Fibroblast of the aortic adventitia (primary cell): ENCODE data around the gene ATG2A. TPM values are rescaled to one million over a fixed set of nuclear protein-coding genes. Genes with fewer than 3 reads are reported as not detected.

Experiments
- DNase-seq: peaks from one replicate; pipeline ENCODE4 v3.0.0-alpha.2; 2010; ENCODE audit warnings: low read depth
- H3K4me3 ChIP-seq: 2 replicates; pipeline ENCODE4 v1.5.1; 2011; ENCODE audit warnings: low read depth, mild to moderate bottlenecking, control low read depth, low read length, moderate library complexity
- total RNA-seq: library from RNA; depleted of rRNA; stranded (reverse); fragments of >200 nt; gene quantifications from 2 replicates; pipeline ENCODE4 v1.2.3, GENCODE V29; 2012; ENCODE audit warnings: low replicate concordance
- TF ChIP-seq, protein P1 (sequence below): IDR thresholded peaks from 2 replicates; pipeline ENCODE4 v1.5.1; 2011; ENCODE audit warnings: mild to moderate bottlenecking, low read length, control low read depth, inconsistent platforms; ENCODE audit not compliant: insufficient read depth

Gene ATG2A
- total RNA-seq, 1 donor: 18.8 TPM

DNA sequence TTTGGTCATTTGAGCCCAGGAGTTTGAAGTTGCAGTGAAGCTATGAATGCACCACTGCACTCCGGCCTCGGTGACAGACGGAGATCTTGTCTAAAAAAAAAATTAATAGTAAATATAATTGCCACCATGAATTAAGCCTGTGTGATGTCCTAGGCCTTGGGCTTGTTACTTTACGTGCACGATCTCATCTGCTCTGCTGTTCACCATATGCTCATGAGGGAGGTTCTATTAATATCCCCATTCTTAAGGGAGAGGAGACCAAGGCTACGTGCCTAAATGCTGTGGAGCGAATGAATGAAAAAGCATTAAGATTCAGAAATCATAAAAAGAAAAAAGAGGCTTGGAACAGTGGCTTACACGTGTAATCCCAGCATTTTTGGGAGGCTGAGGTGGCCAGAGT is 2.6 kb upstream of the ATG2A start:
- TF ChIP-seq, protein P1, sequence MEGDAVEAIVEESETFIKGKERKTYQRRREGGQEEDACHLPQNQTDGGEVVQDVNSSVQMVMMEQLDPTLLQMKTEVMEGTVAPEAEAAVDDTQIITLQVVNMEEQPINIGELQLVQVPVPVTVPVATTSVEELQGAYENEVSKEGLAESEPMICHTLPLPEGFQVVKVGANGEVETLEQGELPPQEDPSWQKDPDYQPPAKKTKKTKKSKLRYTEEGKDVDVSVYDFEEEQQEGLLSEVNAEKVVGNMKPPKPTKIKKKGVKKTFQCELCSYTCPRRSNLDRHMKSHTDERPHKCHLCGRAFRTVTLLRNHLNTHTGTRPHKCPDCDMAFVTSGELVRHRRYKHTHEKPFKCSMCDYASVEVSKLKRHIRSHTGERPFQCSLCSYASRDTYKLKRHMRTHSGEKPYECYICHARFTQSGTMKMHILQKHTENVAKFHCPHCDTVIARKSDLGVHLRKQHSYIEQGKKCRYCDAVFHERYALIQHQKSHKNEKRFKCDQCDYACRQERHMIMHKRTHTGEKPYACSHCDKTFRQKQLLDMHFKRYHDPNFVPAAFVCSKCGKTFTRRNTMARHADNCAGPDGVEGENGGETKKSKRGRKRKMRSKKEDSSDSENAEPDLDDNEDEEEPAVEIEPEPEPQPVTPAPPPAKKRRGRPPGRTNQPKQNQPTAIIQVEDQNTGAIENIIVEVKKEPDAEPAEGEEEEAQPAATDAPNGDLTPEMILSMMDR: no peak
- no peak for DNase-seq
- no peak overlapping the region for H3K4me3 ChIP-seq

DNA sequence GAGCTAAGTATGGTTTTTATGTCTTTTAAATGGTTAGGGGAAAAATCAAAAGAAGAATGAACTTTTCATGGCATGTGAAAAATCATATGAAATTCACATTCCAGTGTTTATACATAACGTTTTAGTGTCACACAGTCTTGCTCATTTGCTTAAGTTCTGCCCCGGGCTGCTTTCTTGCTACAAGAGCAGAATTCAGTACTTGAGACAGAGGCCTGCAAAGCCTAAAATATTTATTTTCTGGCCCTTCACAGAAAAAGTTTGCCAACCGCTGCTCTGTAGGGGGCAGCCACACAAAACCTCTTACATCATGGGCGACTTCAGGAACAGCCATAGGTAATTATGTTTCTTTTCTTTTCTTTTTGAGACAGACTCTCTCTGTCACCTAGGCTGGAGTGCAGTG is 1.0 kb upstream of the ATG2A start:
- H3K4me3 ChIP-seq: peak overlapping the region; percentile 59
- TF ChIP-seq, protein P1: peak; percentile 26
- DNase-seq: peak; percentile 65

DNA sequence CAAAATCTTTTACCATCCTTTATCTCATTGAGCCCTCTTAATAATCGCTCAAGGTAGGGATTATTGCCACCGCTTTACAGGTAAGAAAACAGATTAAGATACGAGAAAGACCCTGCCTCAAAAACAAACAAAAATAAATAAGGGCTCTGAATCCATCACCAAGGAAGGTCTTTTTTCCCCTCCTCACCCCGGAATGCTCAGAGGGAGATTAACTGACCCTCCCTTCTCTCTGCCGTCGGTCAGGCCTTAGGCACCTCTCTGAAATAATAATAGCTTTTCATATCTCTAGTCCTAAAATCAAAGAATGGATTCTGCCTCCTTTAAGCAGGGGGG is 620 bp upstream of the ATG2A start:
- TF ChIP-seq, protein P1: no peak
- H3K4me3 ChIP-seq: peak overlapping the region; percentile 59
- no peak for DNase-seq

DNA sequence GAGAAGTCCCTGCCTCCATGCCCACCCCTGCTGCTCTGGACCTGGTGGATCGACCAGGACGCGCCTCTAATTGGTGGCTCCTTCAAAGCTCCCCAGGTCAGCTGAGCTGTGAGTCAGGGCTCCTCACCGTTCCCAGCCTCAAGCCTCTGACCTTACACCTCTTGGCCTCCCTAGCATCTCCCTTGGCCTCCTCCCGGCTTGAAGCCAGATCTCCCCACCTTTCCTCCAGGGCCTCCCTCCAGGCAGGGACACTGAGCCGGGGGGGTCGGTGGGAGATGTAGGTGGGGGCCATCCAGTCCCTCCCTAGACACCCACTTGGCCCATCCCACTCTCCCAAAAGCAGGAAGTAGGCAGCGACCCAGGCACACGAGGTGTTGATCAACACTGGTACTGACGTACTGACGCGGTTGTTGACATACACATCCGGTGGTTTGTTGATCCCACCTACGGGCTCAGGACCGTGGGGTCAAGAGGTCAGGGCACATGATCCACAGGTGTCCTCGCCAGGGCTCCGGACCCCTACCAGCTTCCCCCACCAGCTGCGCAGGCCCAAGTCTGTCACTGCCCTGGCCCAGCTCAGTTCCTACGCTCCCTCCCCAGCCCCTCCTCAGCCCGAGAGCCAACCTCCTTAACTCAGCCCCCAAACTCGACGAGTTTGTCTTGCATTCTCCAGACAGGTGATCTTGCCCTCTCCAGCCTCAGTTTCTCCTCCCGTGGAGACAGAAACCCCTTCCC is 802 bp downstream of the ATG2A start:
- TF ChIP-seq, protein P1: no peak
- peak overlapping the region; percentile 99 for H3K4me3 ChIP-seq
- peak; percentile 50 for DNase-seq

GRCh38 chr11:64915376-64915887 is 1.6 kb downstream of the ATG2A start:
- no peak for DNase-seq
- TF ChIP-seq, protein P1: no peak

DNA sequence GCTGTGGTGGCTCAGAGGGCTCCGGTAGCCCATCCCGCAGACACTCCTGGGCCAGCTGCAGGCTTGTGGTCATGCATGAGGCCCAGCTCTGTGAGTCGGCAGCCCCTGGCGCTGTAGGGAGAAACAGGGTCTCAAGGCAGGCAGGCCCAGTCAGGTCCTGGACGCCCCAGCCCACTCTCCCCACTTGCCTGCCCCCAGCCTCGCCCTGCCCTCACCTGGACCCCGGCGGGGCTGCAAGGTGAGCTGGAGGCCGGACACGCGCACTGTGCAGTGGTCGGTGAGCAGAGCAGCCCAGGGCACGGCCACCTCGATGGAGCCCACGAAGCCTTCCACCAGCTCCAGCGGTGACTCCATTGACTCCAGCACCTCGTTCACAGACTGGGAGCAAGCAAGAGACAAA is 2.9 kb downstream of the ATG2A start:
- TF ChIP-seq, protein P1: no peak
- no peak overlapping the region for H3K4me3 ChIP-seq

More at GRCh38 chr11:64915376-64915887, 1.6 kb downstream of the ATG2A start:
- H3K4me3 ChIP-seq: peak overlapping the region; percentile 99

More for the DNA sequence above, 2.9 kb downstream of the ATG2A start:
- DNase-seq: no peak
